Gastrocnemius medialis (tissue), 4 donors: ENCODE data around the gene IDH3A. TPM values are rescaled to one million over a fixed set of nuclear protein-coding genes. Genes with fewer than 3 reads are reported as not detected.

ENCODE experiments used
- ATAC-seq, 2 donors: fragments of 150-250 bp; one replicate each; pipeline ENCODE4 v1.9.1; 2016
- DNase-seq, 2 donors: peaks; one replicate each; pipeline ENCODE4 v3.0.0-alpha.2; 2019
- H3K27ac ChIP-seq, 4 donors: fragments of 200-600 bp; sonication (generic); 1 replicate in 1 of 4; 2 replicates in 3 of 4; pipeline ENCODE4 v1.5.1; 2016 to 2018; ENCODE audit warnings: mild to moderate bottlenecking in 2 of 4, moderate library complexity in 1 of 4
- H3K27me3 ChIP-seq, 3 donors: fragments of 200-600 bp; sonication (generic) in 2 of 3; 1 replicate in 1 of 3; 2 replicates in 2 of 3; pipeline versions ENCODE4 v1.5.1 to v1.6.0; 2016 to 2019; ENCODE audit warnings: mild to moderate bottlenecking in 1 of 3, moderate library complexity in 1 of 3
- H3K36me3 ChIP-seq, 2 donors: fragments of 200-600 bp; sonication (generic) in 1 of 2; one replicate each; pipeline ENCODE4 v1.5.1; 2017 to 2018
- H3K4me1 ChIP-seq, 2 donors: fragments of 200-600 bp; sonication (generic) in 1 of 2; one replicate each; pipeline ENCODE4 v1.5.1; 2016 to 2017; ENCODE audit warnings: mild to moderate bottlenecking in 2 of 2
- H3K4me3 ChIP-seq, 4 donors: fragments of 200-600 bp; sonication (generic) in 3 of 4; 1 replicate in 1 of 4; 2 replicates in 3 of 4; pipeline ENCODE4 v1.5.1; 2016 to 2019; ENCODE audit warnings: mild to moderate bottlenecking in 2 of 4
- H3K9me3 ChIP-seq, 3 donors: fragments of 200-600 bp; sonication (generic) in 2 of 3; 1 replicate in 1 of 3; 2 replicates in 2 of 3; pipeline ENCODE4 v1.5.1; 2016 to 2019
- POLR2A ChIP-seq, 2 donors: fragments of 450-650 bp; IDR thresholded peaks; one replicate each; pipeline ENCODE4 v1.6.1; 2017; ENCODE audit warnings: antibody characterized with exemption in 2 of 2, mild to moderate bottlenecking in 2 of 2, moderate library complexity in 2 of 2
- in situ Hi-C, 4 donors: fragments of 200-750 bp; cut with MboI; loops; one replicate each; pipeline versions ENCODE4 v1.15.0 to v1.8.0; 2017; ENCODE audit warnings: low sequenced_read_pairs in 4 of 4
- intact Hi-C: fragments of 100-400 bp; cut with DNase I; formaldehyde crosslinking; loops from one replicate; pipeline ENCODE4 v1.15.1; 2023; ENCODE audit warnings: low total_unique reads
- total RNA-seq, 4 donors: library from RNA; depleted of rRNA; stranded (reverse); fragments of >200 nt; gene quantifications; one replicate each; pipeline versions ENCODE4 v1.1.0 to v1.2.3, GENCODE V29; 2016
- TF ChIP-seq, protein P1 (sequence below), 5 experiments: fragments of 450-650 bp in 3 of 5; fragments of 200-600 bp in 2 of 5; sonication (generic) in 2 of 5; IDR thresholded peaks in 4 of 5; conservative IDR thresholded peaks in 1 of 5; 1 replicate in 4 of 5; 2 replicates in 1 of 5; pipeline ENCODE4 v1.5.1; 2016 to 2019; ENCODE audit warnings: antibody characterized with exemption in 5 of 5, mild to moderate bottlenecking in 3 of 5, moderate library complexity in 3 of 5

The IDH3A gene
- total RNA-seq, 4 donors from 2014 or later, result 133 to 202 (median 168) TPM

DNA sequence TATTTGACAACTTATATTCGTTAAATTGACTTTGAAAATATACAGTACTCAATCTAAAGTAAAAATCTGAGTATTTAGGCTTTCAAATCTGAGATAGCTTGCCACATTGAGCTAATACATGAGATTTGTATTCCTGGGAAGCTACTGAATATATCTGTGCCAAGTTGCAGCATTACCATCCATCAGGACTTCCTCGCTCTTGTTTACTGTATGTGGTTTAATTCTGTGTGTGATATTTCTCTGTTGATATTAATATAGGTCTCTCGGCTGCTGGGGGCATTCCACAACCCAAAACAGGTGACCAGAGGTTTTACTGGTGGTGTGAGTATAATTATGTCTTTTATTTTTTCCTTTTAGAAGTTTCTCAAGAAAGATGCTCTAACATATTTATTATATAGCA is 5.8 kb downstream of the IDH3A start:
- no peaks in the 10 kb centered on the region for H3K27me3 ChIP-seq
- peak overlapping the region; percentile 73 to 80 (median 77) for H3K27ac ChIP-seq
- no peak for DNase-seq
- peak overlapping the region in 3 of 4 donors; percentile 5 to 7 (median 7) for H3K4me3 ChIP-seq
- H3K9me3 ChIP-seq, result no peaks in the 10 kb centered on the region
- peaks cover 0 to 23% of the 10 kb centered on the region in 2 donors for H3K36me3 ChIP-seq
- ATAC-seq, result peak; percentile 59 to 65
- in situ Hi-C loops (no loop called here), intact Hi-C loops (no loop called here)
- peaks cover 43 to 56% of the 10 kb centered on the region in 2 donors for H3K4me1 ChIP-seq
- TF ChIP-seq, protein P1, sequence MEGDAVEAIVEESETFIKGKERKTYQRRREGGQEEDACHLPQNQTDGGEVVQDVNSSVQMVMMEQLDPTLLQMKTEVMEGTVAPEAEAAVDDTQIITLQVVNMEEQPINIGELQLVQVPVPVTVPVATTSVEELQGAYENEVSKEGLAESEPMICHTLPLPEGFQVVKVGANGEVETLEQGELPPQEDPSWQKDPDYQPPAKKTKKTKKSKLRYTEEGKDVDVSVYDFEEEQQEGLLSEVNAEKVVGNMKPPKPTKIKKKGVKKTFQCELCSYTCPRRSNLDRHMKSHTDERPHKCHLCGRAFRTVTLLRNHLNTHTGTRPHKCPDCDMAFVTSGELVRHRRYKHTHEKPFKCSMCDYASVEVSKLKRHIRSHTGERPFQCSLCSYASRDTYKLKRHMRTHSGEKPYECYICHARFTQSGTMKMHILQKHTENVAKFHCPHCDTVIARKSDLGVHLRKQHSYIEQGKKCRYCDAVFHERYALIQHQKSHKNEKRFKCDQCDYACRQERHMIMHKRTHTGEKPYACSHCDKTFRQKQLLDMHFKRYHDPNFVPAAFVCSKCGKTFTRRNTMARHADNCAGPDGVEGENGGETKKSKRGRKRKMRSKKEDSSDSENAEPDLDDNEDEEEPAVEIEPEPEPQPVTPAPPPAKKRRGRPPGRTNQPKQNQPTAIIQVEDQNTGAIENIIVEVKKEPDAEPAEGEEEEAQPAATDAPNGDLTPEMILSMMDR (IDR thresholded peaks at IDR 0.05 in 4 of 5, conservative IDR thresholded peaks at IDR 0.05 in 1 of 5), result no peak
- TF ChIP-seq POLR2A (IDR thresholded peaks at IDR 0.05), result no peak

DNA sequence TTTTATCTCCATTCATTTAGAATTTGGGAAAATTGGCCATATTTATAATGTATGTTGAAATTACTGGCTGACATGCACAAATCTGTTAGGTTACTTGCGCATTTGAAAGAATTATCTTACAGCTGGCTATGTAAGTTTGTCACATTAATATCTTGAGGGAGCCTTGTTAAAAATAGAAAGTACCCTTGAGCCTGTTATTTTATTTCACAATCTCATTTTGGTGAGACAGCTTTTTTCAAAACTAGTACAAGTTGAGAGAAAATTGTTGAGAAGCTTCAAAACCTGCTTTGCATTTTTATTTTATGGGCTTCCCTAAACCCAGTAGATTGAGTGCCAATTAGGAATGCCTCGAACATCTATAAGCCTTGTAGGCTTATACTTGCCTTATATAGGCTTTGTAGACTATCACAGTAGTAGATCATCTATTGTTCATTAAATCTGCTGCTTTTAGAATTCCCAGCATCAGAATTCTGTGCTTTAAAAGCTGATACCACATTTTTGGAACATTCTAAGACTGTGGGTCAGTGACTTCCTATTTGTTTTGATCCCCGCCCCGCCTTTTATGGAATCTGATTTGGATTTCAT is 6.3 kb downstream of the IDH3A start:
- in situ Hi-C loops, result no loop called here
- Histone ChIP-seq H3K27me3 (no peaks in the 10 kb centered on the region), H3K9me3 (no peaks in the 10 kb centered on the region), H3K4me3 (peak overlapping the region in 3 of 4 donors; percentile 5 to 7 (median 7)), H3K4me1 (peaks cover 38 to 51% of the 10 kb centered on the region in 2 donors), H3K27ac (peak overlapping the region; percentile 73 to 80 (median 77)), H3K36me3 (peaks cover 0 to 27% of the 10 kb centered on the region in 2 donors)
- DNase-seq (no peak), ATAC-seq (peak; percentile 68 to 86)
- intact Hi-C loops, result no loop called here
- TF ChIP-seq, protein P1 (IDR thresholded peaks at IDR 0.05 in 4 of 5, conservative IDR thresholded peaks at IDR 0.05 in 1 of 5), result no peak
- no peak for TF ChIP-seq POLR2A (IDR thresholded peaks at IDR 0.05)

DNA sequence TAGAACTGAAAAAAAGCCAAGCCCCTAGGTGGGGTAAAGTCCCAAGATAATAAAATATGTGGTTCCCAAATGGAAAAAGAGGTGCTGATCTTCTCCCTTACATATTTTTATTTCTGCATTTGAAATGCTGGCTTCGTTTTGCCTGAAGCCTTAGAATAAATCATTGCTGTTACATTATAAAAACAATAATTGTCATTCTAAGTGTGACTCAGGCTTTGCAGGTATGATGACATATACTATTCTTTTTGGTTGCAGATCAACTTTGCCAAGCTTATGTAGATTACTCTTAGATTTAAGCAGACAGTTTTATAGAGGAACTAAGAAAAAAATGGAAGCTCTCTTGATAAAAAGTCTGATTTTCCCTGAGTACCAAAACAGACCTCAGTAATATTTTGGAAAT is 7.5 kb downstream of the IDH3A start:
- Histone ChIP-seq H3K27me3 (no peaks in the 10 kb centered on the region), H3K4me3 (no peak overlapping the region), H3K36me3 (peaks cover 0 to 39% of the 10 kb centered on the region in 2 donors), H3K4me1 (peaks cover 33 to 42% of the 10 kb centered on the region in 2 donors), H3K27ac (peak overlapping the region in 3 of 4 donors; percentile 4 to 78 (median 76)), H3K9me3 (no peaks in the 10 kb centered on the region)
- no peak for TF ChIP-seq POLR2A (IDR thresholded peaks at IDR 0.05)
- TF ChIP-seq, protein P1 (IDR thresholded peaks at IDR 0.05 in 4 of 5, conservative IDR thresholded peaks at IDR 0.05 in 1 of 5), result no peak
- no peak for ATAC-seq
- in situ Hi-C loops, result no loop called here
- intact Hi-C loops, result no loop called here
- DNase-seq, result no peak

DNA sequence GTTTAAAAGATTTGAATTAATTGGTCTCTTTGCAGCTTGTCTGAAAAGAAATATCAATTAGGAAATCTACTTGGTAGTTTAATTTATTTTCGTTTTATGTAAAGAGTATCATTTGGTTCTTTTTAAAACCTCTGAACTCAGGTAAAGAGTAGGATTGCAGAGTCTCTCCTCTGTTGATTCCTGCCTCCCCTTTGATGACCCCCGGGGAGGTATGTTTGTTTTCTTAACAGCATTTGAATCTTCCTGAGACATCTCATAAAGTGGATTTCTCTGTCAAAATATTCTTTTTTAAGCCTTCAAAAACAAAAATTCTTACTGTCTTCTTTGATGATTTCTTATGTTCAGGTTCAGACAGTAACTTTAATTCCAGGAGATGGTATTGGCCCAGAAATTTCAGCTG is 8.0 kb downstream of the IDH3A start:
- TF ChIP-seq, protein P1 (IDR thresholded peaks at IDR 0.05 in 4 of 5, conservative IDR thresholded peaks at IDR 0.05 in 1 of 5), result no peak
- no peaks in the 10 kb centered on the region for H3K27me3 ChIP-seq
- intact Hi-C loops, result no loop called here
- peaks cover 33 to 42% of the 10 kb centered on the region in 2 donors for H3K4me1 ChIP-seq
- H3K9me3 ChIP-seq, result no peaks in the 10 kb centered on the region
- H3K27ac ChIP-seq, result peak overlapping the region in 1 of 4 donors; percentile 78
- in situ Hi-C loops, result no loop called here
- no peak for DNase-seq
- no peak for ATAC-seq
- H3K36me3 ChIP-seq, result peaks cover 0 to 45% of the 10 kb centered on the region in 2 donors
- no peak overlapping the region for H3K4me3 ChIP-seq
